Spleen (tissue), 11 donors: ENCODE measurements around the gene LCOR. TPM values are rescaled to one million over a fixed set of nuclear protein-coding genes. Genes with fewer than 3 reads are reported as not detected.
"Not testable (repeated sequence)": the region's sequence is repeated elsewhere in the genome, so short reads cannot be mapped to it uniquely, and the experiment has no call there.

Experiments used
- DNase-seq: peaks from one replicate; pipeline ENCODE4 v3.0.0-alpha.2; 2020
- H3K27ac ChIP-seq, 8 donors: fragments of 200-600 bp; sonication (generic) in 7 of 8; 1 replicate in 4 of 8; 2 replicates in 4 of 8; pipeline versions ENCODE4 v1.5.0 to v1.8.0; 2016 to 2021; ENCODE audit warnings: inconsistent platforms in 4 of 8, mild to moderate bottlenecking in 4 of 8, moderate library complexity in 1 of 8
- H3K27me3 ChIP-seq, 7 donors: fragments of 200-600 bp; sonication (generic) in 6 of 7; replicated peaks in 1 of 7; 1 replicate in 4 of 7; 2 replicates in 3 of 7; pipeline versions ENCODE4 v1.5.0 to v1.8.0; 2016 to 2021; ENCODE audit warnings: inconsistent platforms in 3 of 7, mild to moderate bottlenecking in 1 of 7
- H3K36me3 ChIP-seq, 6 donors: fragments of 200-600 bp; sonication (generic) in 5 of 6; 1 replicate in 4 of 6; 2 replicates in 2 of 6; pipeline versions ENCODE4 v1.5.0 to v1.8.0; 2016 to 2021; ENCODE audit warnings: inconsistent platforms in 2 of 6
- H3K4me1 ChIP-seq, 6 donors: fragments of 200-600 bp; sonication (generic) in 5 of 6; 1 replicate in 3 of 6; 2 replicates in 3 of 6; pipeline versions ENCODE4 v1.5.0 to v1.8.0; 2016 to 2021; ENCODE audit warnings: inconsistent platforms in 3 of 6
- H3K4me3 ChIP-seq, 8 donors: fragments of 200-600 bp; sonication (generic) in 7 of 8; 1 replicate in 4 of 8; 2 replicates in 4 of 8; pipeline versions ENCODE4 v1.5.0 to v1.8.0; 2016 to 2021; ENCODE audit warnings: inconsistent platforms in 4 of 8, mild to moderate bottlenecking in 4 of 8, moderate library complexity in 2 of 8
- H3K9me3 ChIP-seq, 8 donors: fragments of 200-600 bp; sonication (generic) in 7 of 8; 1 replicate in 4 of 8; 2 replicates in 4 of 8; pipeline versions ENCODE4 v1.5.0 to v1.8.0; 2016 to 2021; ENCODE audit warnings: inconsistent platforms in 4 of 8
- POLR2A ChIP-seq, 3 donors: fragments of 450-650 bp; IDR thresholded peaks; one replicate each; pipeline ENCODE4 v1.5.1; 2017; ENCODE audit warnings: antibody characterized with exemption in 3 of 3, mild to moderate bottlenecking in 1 of 3
- POLR2AphosphoS5 ChIP-seq, 3 donors: sonication (generic); formaldehyde crosslinking; IDR thresholded peaks; one replicate each; pipeline ENCODE4 v1.5.1; 2017; ENCODE audit warnings: antibody characterized with exemption in 3 of 3
- WGBS, 5 donors: extraction: QIAGEN DNeasy Blood & Tissue Kit in 3 of 5; methylation state at CpG; one replicate each; pipeline versions ENCODE4 v1.1.5 to v1.1.7; 2013 to 2018; 5-methylcytosine and 5-hydroxymethylcytosine counted together
- intact Hi-C: fragments of 100-400 bp; cut with DNase I; formaldehyde crosslinking; loops from one replicate; pipeline ENCODE4 v1.15.0; 2023; ENCODE audit warnings: low total_unique reads
- polyA plus RNA-seq, 3 donors: library from polyadenylated mRNA; stranded (reverse); fragments of 200-250 nt; gene quantifications; one replicate each; pipeline ENCODE4 v1.2.1, GENCODE V29; 2013
- total RNA-seq, 7 donors: library from RNA; depleted of rRNA in 3 of 7; stranded (reverse); fragments of >200 nt in 3 of 7; fragmentation: NEBNext Ultra II Directional in 4 of 7; extraction: Animal tissue kit (Norgen Biotek cat#: 25700) in 4 of 7; gene quantifications; one replicate each; pipeline versions ENCODE4 v1.1.0 to v1.2.1, GENCODE V29; 2016 to 2021
- TF ChIP-seq, protein P1 (sequence below), 11 experiments: fragments of 200-600 bp in 7 of 11; fragments of 450-650 bp in 4 of 11; sonication (generic) in 4 of 11; IDR thresholded peaks in 8 of 11; conservative IDR thresholded peaks in 3 of 11; 1 replicate in 7 of 11; 2 replicates in 4 of 11; pipeline versions ENCODE4 v1.4.0 to v1.8.0; 2016 to 2021; ENCODE audit warnings: antibody characterized with exemption in 11 of 11, inconsistent platforms in 4 of 11, mild to moderate bottlenecking in 1 of 11
- donor health status: healthy with polysubstance abuse.
- donor health status: DM: no; HTN: no; CAD: no; lungs with moderate emphysema.
- donor health status: DM: no; HTN: no; CAD: no.
- donor health status: Bipolar disorder and iron deficiency.
- donor health status: healthy.
- donor health status: DM: no; HTN: no; CAD: no.
- donor health status: DM: yes; HTN: yes; CAD: no.

Gene LCOR
- total and polyA plus RNA-seq, 10 donors, result 2.2 to 105 (median 47.0) TPM

DNA sequence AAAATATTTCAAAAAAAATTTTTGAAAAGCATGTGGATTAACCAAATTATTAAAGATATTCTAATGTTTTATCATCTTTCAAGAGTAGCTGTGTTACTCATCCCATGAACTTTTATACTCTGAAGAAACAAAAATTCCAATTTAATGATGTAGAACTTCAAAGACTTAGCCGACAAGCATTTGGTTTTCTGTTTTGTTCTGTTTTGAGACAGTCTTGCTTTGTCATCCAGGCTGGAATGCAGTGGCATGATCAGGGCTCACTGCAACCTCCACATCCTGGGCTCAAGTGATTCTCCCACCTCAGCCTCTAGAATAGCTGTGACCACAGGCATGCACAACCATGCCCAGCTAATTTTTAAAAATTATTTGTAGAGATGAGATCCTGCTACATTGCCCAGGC is 17.8 kb upstream of the LCOR start:
- DNase-seq, result no peak
- Histone ChIP-seq H3K9me3 (no peaks in the 10 kb centered on the region), H3K27ac (no peak overlapping the region), H3K27me3 (no peaks in the 10 kb centered on the region), H3K4me1 (no peaks in the 10 kb centered on the region), H3K4me3 (no peak overlapping the region), H3K36me3 (no peaks in the 10 kb centered on the region)
- no peak for TF ChIP-seq POLR2A (IDR thresholded peaks at IDR 0.05)
- TF ChIP-seq, protein P1, sequence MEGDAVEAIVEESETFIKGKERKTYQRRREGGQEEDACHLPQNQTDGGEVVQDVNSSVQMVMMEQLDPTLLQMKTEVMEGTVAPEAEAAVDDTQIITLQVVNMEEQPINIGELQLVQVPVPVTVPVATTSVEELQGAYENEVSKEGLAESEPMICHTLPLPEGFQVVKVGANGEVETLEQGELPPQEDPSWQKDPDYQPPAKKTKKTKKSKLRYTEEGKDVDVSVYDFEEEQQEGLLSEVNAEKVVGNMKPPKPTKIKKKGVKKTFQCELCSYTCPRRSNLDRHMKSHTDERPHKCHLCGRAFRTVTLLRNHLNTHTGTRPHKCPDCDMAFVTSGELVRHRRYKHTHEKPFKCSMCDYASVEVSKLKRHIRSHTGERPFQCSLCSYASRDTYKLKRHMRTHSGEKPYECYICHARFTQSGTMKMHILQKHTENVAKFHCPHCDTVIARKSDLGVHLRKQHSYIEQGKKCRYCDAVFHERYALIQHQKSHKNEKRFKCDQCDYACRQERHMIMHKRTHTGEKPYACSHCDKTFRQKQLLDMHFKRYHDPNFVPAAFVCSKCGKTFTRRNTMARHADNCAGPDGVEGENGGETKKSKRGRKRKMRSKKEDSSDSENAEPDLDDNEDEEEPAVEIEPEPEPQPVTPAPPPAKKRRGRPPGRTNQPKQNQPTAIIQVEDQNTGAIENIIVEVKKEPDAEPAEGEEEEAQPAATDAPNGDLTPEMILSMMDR (IDR thresholded peaks at IDR 0.05 in 8 of 11, conservative IDR thresholded peaks at IDR 0.05 in 3 of 11), result no peak
- no peak for TF ChIP-seq POLR2AphosphoS5 (IDR thresholded peaks at IDR 0.05)
- intact Hi-C loops, result no loop called here
- 82 to 94% (median 88%) methylated on average over 1 of the region's 1 CpG for WGBS, 5 donors

DNA sequence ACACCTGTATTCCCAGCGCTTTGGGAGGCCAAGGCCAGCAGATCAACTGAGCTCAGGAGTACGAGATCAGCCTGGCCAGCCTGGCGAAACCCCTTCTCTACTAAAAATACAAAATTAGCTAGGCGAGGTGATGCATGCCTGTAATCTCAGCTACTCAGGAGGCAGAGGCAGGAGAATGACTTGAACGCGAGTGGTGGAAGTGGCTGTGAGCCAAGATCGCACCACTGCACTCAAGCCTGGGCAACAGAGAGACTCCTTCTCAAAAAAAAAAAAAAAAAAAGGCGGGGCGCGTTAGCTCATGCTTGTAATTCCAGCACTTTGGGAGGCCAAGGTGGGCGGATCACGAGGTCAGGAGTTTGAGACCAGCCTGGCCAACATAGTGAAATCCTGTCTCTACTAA is 13.1 kb upstream of the LCOR start:
- H3K27ac ChIP-seq, H3K36me3 ChIP-seq, intact Hi-C loops, H3K27me3 ChIP-seq, H3K4me3 ChIP-seq, DNase-seq, H3K4me1 ChIP-seq, H3K9me3 ChIP-seq: not testable (repeated sequence)
- whole genome bisulfite sequencing, 5 donors, result 90 to 95% (median 91%) methylated on average over 12 of the region's 12 CpGs

DNA sequence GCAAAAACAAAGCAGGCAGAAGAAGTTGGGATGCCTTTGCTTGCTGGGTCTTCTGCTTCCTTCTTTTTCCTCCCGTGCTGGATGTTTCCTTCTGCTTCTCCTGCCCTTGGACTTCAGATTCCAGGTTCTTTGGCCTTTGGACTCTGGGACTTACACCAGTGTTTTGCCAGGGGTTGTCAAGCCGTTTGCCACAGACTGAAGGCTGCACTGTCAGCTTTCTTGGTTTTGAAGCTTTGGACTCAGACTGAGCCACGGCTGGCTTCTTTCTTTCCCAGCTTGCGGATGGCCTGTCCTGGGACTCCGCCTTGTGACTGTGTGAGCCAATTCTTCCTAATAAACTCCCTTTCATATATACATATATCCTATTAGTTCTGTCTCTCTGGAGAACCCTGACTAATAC is 11.3 kb upstream of the LCOR start:
- no peaks in the 10 kb centered on the region for H3K36me3 ChIP-seq
- no peak for DNase-seq
- no peaks in the 10 kb centered on the region for H3K9me3 ChIP-seq
- intact Hi-C loops, result loop anchor here (10.0 kb wide), 1 partner anchor 56 kb away; no protein-coding TSS in a partner anchor
- H3K4me3 ChIP-seq, result no peak overlapping the region
- H3K27ac ChIP-seq, result no peak overlapping the region
- no peaks in the 10 kb centered on the region for H3K27me3 ChIP-seq
- 78 to 97% (median 82%) methylated on average over 5 of the region's 5 CpGs for WGBS, 5 donors
- no peaks in the 10 kb centered on the region for H3K4me1 ChIP-seq
- no peak for TF ChIP-seq POLR2A (IDR thresholded peaks at IDR 0.05)
- TF ChIP-seq, protein P1 (IDR thresholded peaks at IDR 0.05 in 8 of 11, conservative IDR thresholded peaks at IDR 0.05 in 3 of 11), result no peak
- TF ChIP-seq POLR2AphosphoS5 (IDR thresholded peaks at IDR 0.05), result no peak

DNA sequence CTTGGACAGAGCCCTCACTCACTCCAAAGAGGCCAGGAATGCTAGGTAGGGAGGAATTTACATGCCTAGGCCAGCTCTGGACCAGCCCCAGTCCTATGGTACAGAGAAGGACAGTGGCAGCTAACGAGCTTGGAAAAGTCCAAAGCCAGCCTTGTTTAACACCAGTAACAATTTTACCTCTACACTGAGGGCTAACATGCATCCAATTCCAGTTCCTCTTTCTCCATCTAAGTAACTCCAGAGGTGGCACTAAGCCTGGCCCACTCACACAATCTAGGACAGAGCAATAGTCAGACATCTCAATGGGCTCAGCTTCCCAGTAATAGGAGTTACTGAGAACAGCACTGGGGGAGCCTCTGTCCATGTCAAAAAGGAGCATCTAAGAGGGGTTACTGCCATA is 5.7 kb upstream of the LCOR start:
- 71 to 100% (median 91%) methylated on average over 1 of the region's 1 CpG for WGBS, 5 donors
- no peak overlapping the region for H3K4me3 ChIP-seq
- H3K36me3 ChIP-seq, result no peaks in the 10 kb centered on the region
- no peak for DNase-seq
- peak overlapping the region in 2 of 8 donors; percentile 8 to 19 for H3K27ac ChIP-seq
- H3K27me3 ChIP-seq, result no peaks in the 10 kb centered on the region
- intact Hi-C loops, result loop anchor here (10.0 kb wide), 1 partner anchor 62 kb away; no protein-coding TSS in a partner anchor
- H3K9me3 ChIP-seq, result no peaks in the 10 kb centered on the region
- TF ChIP-seq POLR2A (IDR thresholded peaks at IDR 0.05), result no peak
- TF ChIP-seq, protein P1 (IDR thresholded peaks at IDR 0.05 in 8 of 11, conservative IDR thresholded peaks at IDR 0.05 in 3 of 11), result no peak
- TF ChIP-seq POLR2AphosphoS5 (IDR thresholded peaks at IDR 0.05), result no peak
- peaks cover 9 to 23% (median 16%) of the 10 kb centered on the region in 6 donors for H3K4me1 ChIP-seq

DNA sequence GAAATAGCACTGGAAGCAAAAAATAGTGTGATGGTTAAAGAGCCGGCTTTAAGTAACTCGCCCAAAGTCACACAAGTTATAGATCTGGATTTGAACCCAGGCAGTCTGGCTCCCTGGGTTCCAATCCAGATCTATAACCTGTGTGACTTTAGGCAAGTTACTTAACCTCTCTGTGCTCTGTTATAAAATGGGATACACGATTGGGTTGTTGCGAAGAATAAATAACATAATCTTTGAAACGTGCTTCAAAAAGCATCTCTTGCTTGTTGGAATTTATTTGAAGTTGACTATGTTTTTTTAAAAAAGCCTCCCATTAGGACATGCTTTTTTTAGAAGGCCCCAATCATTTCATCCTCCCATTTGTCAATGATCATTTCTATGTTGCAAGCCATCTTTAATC is 3.5 kb upstream of the LCOR start:
- TF ChIP-seq POLR2A (IDR thresholded peaks at IDR 0.05) (no peak), POLR2AphosphoS5 (IDR thresholded peaks at IDR 0.05) (no peak)
- TF ChIP-seq, protein P1 (IDR thresholded peaks at IDR 0.05 in 8 of 11, conservative IDR thresholded peaks at IDR 0.05 in 3 of 11), result no peak
- H3K27ac ChIP-seq, result no peak overlapping the region
- no peak overlapping the region for H3K4me3 ChIP-seq
- H3K9me3 ChIP-seq, result no peaks in the 10 kb centered on the region
- H3K27me3 ChIP-seq, result no peaks in the 10 kb centered on the region
- intact Hi-C loops, result loop anchor here (10.0 kb wide), 1 partner anchor 64 kb away; no protein-coding TSS in a partner anchor
- DNase-seq, result no peak
- 93 to 97% (median 94%) methylated on average over 5 of the region's 5 CpGs for WGBS, 5 donors
- H3K36me3 ChIP-seq, result no peaks in the 10 kb centered on the region
- peaks cover 9 to 33% (median 21%) of the 10 kb centered on the region in 6 donors for H3K4me1 ChIP-seq
